GM12878 (cell line): ENCODE results near the gene COL9A3. TPM values are rescaled to one million over a fixed set of nuclear protein-coding genes. Genes with fewer than 3 reads are reported as not detected.

ENCODE experiments used
- ATAC-seq: fragments of 200-7000 bp; cut with Tn5 transposase; 3 replicates; pipeline ENCODE4 v1.9.1; 2020; ENCODE audit warnings: mild to moderate bottlenecking, moderate library complexity
- BruUV-seq: library from RNA; stranded (reverse); fragments of 400-500 nt; replicated peaks from 2 replicates; lab custom pipeline; 2021; lab: Mats Ljungman, UMichigan
- CTCF ChIA-PET: fragments of 300-600 bp; sonication (Branson Sonifier 250); formaldehyde crosslinking; extraction: SDS; loops from one replicate; lab custom pipeline; 2021; ENCODE audit warnings: inconsistent platforms; lab: Yijun Ruan, JAX
- POLR2A ChIA-PET: fragments of 350-600 bp; formaldehyde crosslinking; extraction: SDS; loops from one replicate; lab custom pipeline; 2021; ENCODE audit warnings: inconsistent platforms; lab: Charles Lee
- RAD21 ChIA-PET: fragments of 300-600 bp; sonication (Branson Sonifier 250); formaldehyde crosslinking; loops from one replicate; lab custom pipeline; 2023; ENCODE audit warnings: antibody characterized with exemption; ENCODE audit not compliant: unreplicated experiment; lab: Charles Lee
- SMC1A ChIA-PET: fragments of 300-600 bp; sonication (Branson Sonifier 250); formaldehyde crosslinking; loops from one replicate; lab custom pipeline; 2023; ENCODE audit not compliant: unreplicated experiment, uncharacterized antibody; lab: Charles Lee
- DNase-seq: peaks from one replicate; pipeline ENCODE4 v3.0.0-alpha.2; 2011; ENCODE audit warnings: low read depth, low spot score
- FAIRE-seq: peaks from 3 replicates; lab custom pipeline; 2011; peaks lifted over from hg19 to GRCh38; lab: Jason Lieb, UNC
- H2AFZ ChIP-seq: 2 replicates; pipeline ENCODE4 v1.6.0; 2011; ENCODE audit warnings: low read depth, low read length, control low read depth; ENCODE audit not compliant: control insufficient read depth
- H3K27ac ChIP-seq: 2 replicates; pipeline ENCODE4 v1.5.1; 2011; ENCODE audit warnings: control low read depth; ENCODE audit not compliant: control insufficient read depth, insufficient read depth
- H3K27me3 ChIP-seq, 2 experiments: replicated peaks in 1 of 2; 2 replicates each; pipeline versions ENCODE4 v1.6.0 to v1.6.1; 2011; ENCODE audit warnings: low read length in 1 of 2; ENCODE audit not compliant: control insufficient read depth in 2 of 2, insufficient read depth in 2 of 2
- H3K36me3 ChIP-seq, 2 experiments: 2 replicates each; pipeline ENCODE4 v1.5.1; 2011; ENCODE audit warnings: low read length in 1 of 2; ENCODE audit not compliant: control insufficient read depth in 2 of 2, insufficient read depth in 2 of 2
- H3K4me1 ChIP-seq: 2 replicates; pipeline ENCODE4 v1.6.1; 2011; ENCODE audit warnings: mild to moderate bottlenecking, low read length, moderate library complexity, mixed read lengths; ENCODE audit not compliant: control insufficient read depth, insufficient read depth
- H3K4me2 ChIP-seq: 2 replicates; pipeline ENCODE4 v1.6.0; 2011; ENCODE audit warnings: control low read depth; ENCODE audit not compliant: control insufficient read depth, insufficient read depth
- H3K4me3 ChIP-seq: fragments of 200-600 bp; sonication (generic); 2 replicates; pipeline ENCODE4 v1.5.1; 2016
- H3K79me2 ChIP-seq: 2 replicates; pipeline ENCODE4 v1.6.0; 2011; ENCODE audit warnings: low read length; ENCODE audit not compliant: control insufficient read depth, insufficient read depth
- H3K9ac ChIP-seq: 2 replicates; pipeline ENCODE4 v1.8.0; 2011; ENCODE audit warnings: low read length, control low read depth, mixed read lengths; ENCODE audit not compliant: control insufficient read depth, insufficient read depth
- H3K9me3 ChIP-seq: replicated peaks from 3 replicates; pipeline ENCODE4 v1.5.1; 2011; ENCODE audit warnings: mild to moderate bottlenecking, low read length; ENCODE audit not compliant: control insufficient read depth, insufficient read depth
- H4K20me1 ChIP-seq: 2 replicates; pipeline ENCODE4 v1.6.0; 2011; ENCODE audit not compliant: control insufficient read depth, insufficient read depth
- DPF2 ChIP-seq: fragments of 450-650 bp; IDR thresholded peaks from 2 replicates; pipeline ENCODE4 v1.6.1; 2017; ENCODE audit warnings: mild to moderate bottlenecking
- E2F8 ChIP-seq: fragments of 450-650 bp; IDR thresholded peaks from 2 replicates; pipeline ENCODE4 v1.6.1; 2018; ENCODE audit warnings: mild to moderate bottlenecking, low read depth, moderate library complexity; ENCODE audit not compliant: partially characterized antibody
- RAD51 ChIP-seq: fragments of 450-650 bp; IDR thresholded peaks from 2 replicates; pipeline ENCODE4 v1.6.1; 2016; ENCODE audit warnings: moderate library complexity, mild to moderate bottlenecking, inconsistent platforms
- RB1 ChIP-seq: fragments of 450-650 bp; formaldehyde crosslinking; IDR thresholded peaks from 2 replicates; pipeline ENCODE4 v1.6.1; 2017; ENCODE audit warnings: mild to moderate bottlenecking, borderline replicate concordance
- RUNX3 ChIP-seq: IDR thresholded peaks from 2 replicates; pipeline ENCODE4 v1.6.1; 2012; ENCODE audit warnings: low read length, inconsistent platforms
- SUZ12 ChIP-seq: fragments of 200-600 bp; sonication (generic); IDR thresholded peaks from one replicate; pipeline ENCODE4 v1.6.1; 2018; ENCODE audit warnings: antibody characterized with exemption, mild to moderate bottlenecking; ENCODE audit not compliant: unreplicated experiment
- YBX1 ChIP-seq: fragments of 450-650 bp; IDR thresholded peaks from 2 replicates; pipeline ENCODE4 v1.6.1; 2016; ENCODE audit warnings: antibody characterized with exemption
- ZBTB11 ChIP-seq: fragments of 450-650 bp; formaldehyde crosslinking; IDR thresholded peaks from 2 replicates; pipeline ENCODE4 v1.5.0; 2022; ENCODE audit warnings: mild to moderate bottlenecking, missing genetic modification characterization
- ZNF217 ChIP-seq: fragments of 450-650 bp; IDR thresholded peaks from 2 replicates; pipeline ENCODE4 v1.6.1; 2017; ENCODE audit warnings: antibody characterized with exemption, mild to moderate bottlenecking
- WGBS: methylation state at CpG from one replicate; pipeline ENCODE4 v1.1.6; 2016; ENCODE audit warnings: low lambda C conversion rate; ENCODE audit not compliant: insufficient replicate concordance, insufficient coverage; ENCODE audit errors: missing lambda C conversion rate; 5-methylcytosine and 5-hydroxymethylcytosine counted together
- in situ Hi-C: fragments of 300-500 bp; cut with MboI; formaldehyde crosslinking; loops from 9 replicates; pipeline ENCODE4 v1.14.3; 2018; ENCODE audit warnings: mixed read lengths
- intact Hi-C: fragments of 100-400 bp; cut with micrococcal nuclease; formaldehyde crosslinking; loops from one replicate; pipeline ENCODE4 v1.14.2; 2022; ENCODE audit not compliant: unreplicated experiment
- polyA plus RNA-seq, 11 experiments: library from polyadenylated mRNA; depleted of rRNA in 4 of 11; unstranded in 6 of 11; stranded (reverse) in 5 of 11; fragments of >200 nt; fragmentation: Nextera tagmentation in 4 of 11; fragmentation: Illumina TruSeq in 1 of 11; extraction: Ambion mirVana in 4 of 11; extraction: Trizol in 1 of 11; gene quantifications; 1 replicate in 1 of 11; 2 replicates in 10 of 11; pipeline versions ENCODE4 v1.2.1 to v1.2.3, GENCODE V29; 2011 to 2016; ENCODE audit warnings: inconsistent platforms in 2 of 11, missing spikeins in 2 of 11, low read depth in 1 of 11
- total RNA-seq, 4 experiments: library from RNA; depleted of rRNA in 3 of 4; stranded (reverse); fragments of >200 nt in 3 of 4; fragmentation: Illumina TruSeq in 1 of 4; extraction: Trizol in 1 of 4; gene quantifications; 2 replicates each; pipeline versions ENCODE4 v1.2.1 to v1.2.3, GENCODE V29; 2013 to 2021
- TF ChIP-seq, protein P1 (sequence below): IDR thresholded peaks from 2 replicates; pipeline ENCODE4 v1.6.1; 2011; ENCODE audit warnings: borderline replicate concordance, low read depth, mild to moderate bottlenecking, moderate library complexity, mixed read lengths, low read length; ENCODE audit not compliant: insufficient read depth; ENCODE audit errors: extremely low read length
- TF ChIP-seq, protein P2 (sequence below): fragments of 450-650 bp; IDR thresholded peaks from 2 replicates; pipeline ENCODE4 v1.6.1; 2016; ENCODE audit warnings: mild to moderate bottlenecking
- TF ChIP-seq, protein P3 (sequence below): fragments of 450-650 bp; IDR thresholded peaks from 2 replicates; pipeline ENCODE4 v1.6.1; 2017; ENCODE audit warnings: mild to moderate bottlenecking, low read depth, inconsistent platforms; ENCODE audit not compliant: poor library complexity, severe bottlenecking

The COL9A3 gene
- total and polyA plus RNA-seq, 10 of the 15 experiments (the other 5 are each of a cell fraction or from before 2014, with no cell fraction given): 0.09 to 1.7 (median 0.63) TPM; not detected in 1

- Histone ChIP-seq H3K9ac (peak overlapping the region; percentile 74), H2AFZ (peak overlapping the region; percentile 94), H3K36me3 (no peaks in the 10 kb centered on the region; a peak in 1 of 4 replicates), H3K4me2 (peak overlapping the region; percentile 98), H3K27ac (peak overlapping the region; percentile 65), H3K79me2 (peaks cover 7% of the 10 kb centered on the region), H3K4me1 (peaks cover 19% of the 10 kb centered on the region), H4K20me1 (no peaks in the 10 kb centered on the region), H3K4me3 (peak overlapping the region; percentile 54; the same call in 1 of the 2 replicates), H3K27me3 (peaks cover 0 to 1% of the 10 kb centered on the region in 2 experiments; a peak in 2 of 4 replicates), H3K9me3 (no peaks in the 10 kb centered on the region)
- WGBS: 22% methylated on average over 7 of the region's 7 CpGs
- intact Hi-C loops: loop anchor here (2.0 to 5.0 kb wide), 3 partner anchors 175 to 491 kb away; partner anchors contain the start of genes ADRM1 and CABLES2
- in situ Hi-C loops: loop anchor here (5.0 to 10.0 kb wide), 3 partner anchors 139 to 291 kb away; no protein-coding TSS in a partner anchor
- no TSS peak for BruUV-seq
- POLR2A ChIA-PET: interaction anchor here (0.5 to 3.1 kb wide), 10 partner anchors 11 to 454 kb away, joined by 3 to 19 read pairs (median 6); partner anchors contain the start of genes OGFR and SLCO4A1
- no peak for ATAC-seq
- RAD21 ChIA-PET: interaction anchor here (0.7 to 2.1 kb wide), 18 partner anchors 10 to 783 kb away, joined by 3 to 12 read pairs (median 4); partner anchors contain the start of gene OGFR
- FAIRE-seq: no peak
- DNase-seq: no peak
- CTCF ChIA-PET: interaction anchor here (0.9 to 5.0 kb wide), 6 partner anchors 13 to 491 kb away, joined by 3 to 43 read pairs (median 4); partner anchors contain the start of gene ADRM1
- SMC1A ChIA-PET: interaction anchor here (0.7 to 1.5 kb wide), 4 partner anchors 151 to 383 kb away, joined by 3 to 14 read pairs (median 4); no protein-coding TSS in a partner anchor
- peak; percentile 35; the same call in 1 of the 2 replicates for TF ChIP-seq DPF2
- TF ChIP-seq RAD51: peak; percentile 48; the same call in 1 of the 2 replicates
- TF ChIP-seq ZBTB11: no peak
- TF ChIP-seq RB1: 0 out of 2 replicates have a peak, but pooled peaks have one; percentile 38
- 0 out of 2 replicates have a peak, but pooled peaks have one; percentile 30 for TF ChIP-seq ZNF217
- TF ChIP-seq, protein P1, sequence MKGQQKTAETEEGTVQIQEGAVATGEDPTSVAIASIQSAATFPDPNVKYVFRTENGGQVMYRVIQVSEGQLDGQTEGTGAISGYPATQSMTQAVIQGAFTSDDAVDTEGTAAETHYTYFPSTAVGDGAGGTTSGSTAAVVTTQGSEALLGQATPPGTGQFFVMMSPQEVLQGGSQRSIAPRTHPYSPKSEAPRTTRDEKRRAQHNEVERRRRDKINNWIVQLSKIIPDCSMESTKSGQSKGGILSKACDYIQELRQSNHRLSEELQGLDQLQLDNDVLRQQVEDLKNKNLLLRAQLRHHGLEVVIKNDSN: peak; percentile 52
- TF ChIP-seq, protein P2, sequence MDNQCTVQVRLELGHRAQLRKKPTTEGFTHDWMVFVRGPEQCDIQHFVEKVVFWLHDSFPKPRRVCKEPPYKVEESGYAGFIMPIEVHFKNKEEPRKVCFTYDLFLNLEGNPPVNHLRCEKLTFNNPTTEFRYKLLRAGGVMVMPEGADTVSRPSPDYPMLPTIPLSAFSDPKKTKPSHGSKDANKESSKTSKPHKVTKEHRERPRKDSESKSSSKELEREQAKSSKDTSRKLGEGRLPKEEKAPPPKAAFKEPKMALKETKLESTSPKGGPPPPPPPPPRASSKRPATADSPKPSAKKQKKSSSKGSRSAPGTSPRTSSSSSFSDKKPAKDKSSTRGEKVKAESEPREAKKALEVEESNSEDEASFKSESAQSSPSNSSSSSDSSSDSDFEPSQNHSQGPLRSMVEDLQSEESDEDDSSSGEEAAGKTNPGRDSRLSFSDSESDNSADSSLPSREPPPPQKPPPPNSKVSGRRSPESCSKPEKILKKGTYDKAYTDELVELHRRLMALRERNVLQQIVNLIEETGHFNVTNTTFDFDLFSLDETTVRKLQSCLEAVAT: peak; percentile 41; the same call in 1 of the 2 replicates
- 0 out of 2 replicates have a peak, but pooled peaks have one; percentile 16 for TF ChIP-seq RUNX3
- TF ChIP-seq YBX1: no peak
- TF ChIP-seq E2F8: no peak
- no peak for TF ChIP-seq SUZ12
- TF ChIP-seq, protein P3, sequence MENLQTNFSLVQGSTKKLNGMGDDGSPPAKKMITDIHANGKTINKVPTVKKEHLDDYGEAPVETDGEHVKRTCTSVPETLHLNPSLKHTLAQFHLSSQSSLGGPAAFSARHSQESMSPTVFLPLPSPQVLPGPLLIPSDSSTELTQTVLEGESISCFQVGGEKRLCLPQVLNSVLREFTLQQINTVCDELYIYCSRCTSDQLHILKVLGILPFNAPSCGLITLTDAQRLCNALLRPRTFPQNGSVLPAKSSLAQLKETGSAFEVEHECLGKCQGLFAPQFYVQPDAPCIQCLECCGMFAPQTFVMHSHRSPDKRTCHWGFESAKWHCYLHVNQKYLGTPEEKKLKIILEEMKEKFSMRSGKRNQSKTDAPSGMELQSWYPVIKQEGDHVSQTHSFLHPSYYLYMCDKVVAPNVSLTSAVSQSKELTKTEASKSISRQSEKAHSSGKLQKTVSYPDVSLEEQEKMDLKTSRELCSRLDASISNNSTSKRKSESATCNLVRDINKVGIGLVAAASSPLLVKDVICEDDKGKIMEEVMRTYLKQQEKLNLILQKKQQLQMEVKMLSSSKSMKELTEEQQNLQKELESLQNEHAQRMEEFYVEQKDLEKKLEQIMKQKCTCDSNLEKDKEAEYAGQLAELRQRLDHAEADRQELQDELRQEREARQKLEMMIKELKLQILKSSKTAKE: no peak
Measured at GRCh38 chr20:62793757-62794006, 23.2 kb upstream of the COL9A3 start.
